Gastrocnemius medialis (tissue), 4 donors: Measurements from ENCODE around the gene LILRB1.

ENCODE experiments used
- CTCF ChIP-seq, 5 experiments: fragments of 450-650 bp in 3 of 5; fragments of 200-600 bp in 2 of 5; sonication (generic) in 2 of 5; IDR thresholded peaks in 4 of 5; conservative IDR thresholded peaks in 1 of 5; 1 replicate in 4 of 5; 2 replicates in 1 of 5; pipeline ENCODE4 v1.5.1; 2016 to 2019; ENCODE audit warnings: antibody characterized with exemption in 5 of 5, mild to moderate bottlenecking in 3 of 5, moderate library complexity in 3 of 5
- POLR2A ChIP-seq, 2 donors: fragments of 450-650 bp; IDR thresholded peaks; one replicate each; pipeline ENCODE4 v1.6.1; 2017; ENCODE audit warnings: antibody characterized with exemption in 2 of 2, mild to moderate bottlenecking in 2 of 2, moderate library complexity in 2 of 2

GRCh38 chr19:54660306-54660705 is 30.0 kb downstream of the LILRB1 start:
- no peak for TF ChIP-seq POLR2A (IDR thresholded peaks at IDR 0.05)
- TF ChIP-seq CTCF (IDR thresholded peaks at IDR 0.05 in 4 of 5, conservative IDR thresholded peaks at IDR 0.05 in 1 of 5), result no peak
